ENCODE measurements around the gene IL18.
"Not testable (repeated sequence)": the region's sequence is repeated elsewhere in the genome, so short reads cannot be mapped to it uniquely, and the experiment has no call there.

IL18 gene

GRCh38 chr11:112163875-112164685 lies at the start of gene IL18:
Gene IL18, minus strand, starts transcription at chr11:112164094. Its CDS starts 9,041 bp downstream, at chr11:112155053.
- DNase-seq: no peak

- DNase-seq: no peak
These were observed 48.8 kb upstream of the IL18 start for GRCh38 chr11:112212710-112213109.

- no peak for DNase-seq
These were observed 48.4 kb upstream of the IL18 start for GRCh38 chr11:112212290-112212689.

- DNase-seq: no peak
These were observed 47.6 kb upstream of the IL18 start for GRCh38 chr11:112211536-112211935.

GRCh38 chr11:112210890-112211289 lies 47.0 kb upstream of the IL18 start:
- DNase-seq: no peak

- no peak for DNase-seq
These were observed 42.2 kb upstream of the IL18 start for GRCh38 chr11:112206071-112206470.

GRCh38 chr11:112200252-112200651 lies 36.4 kb upstream of the IL18 start:
- DNase-seq: no peak

GRCh38 chr11:112199101-112199500 lies 35.2 kb upstream of the IL18 start:
- DNase-seq: not testable (repeated sequence)

GRCh38 chr11:112196519-112197087 lies 32.7 kb upstream of the IL18 start:
- DNase-seq: no peak

GRCh38 chr11:112195951-112196351 lies 32.1 kb upstream of the IL18 start:
- no peak for DNase-seq

- DNase-seq: not testable (repeated sequence)
These were observed 31.2 kb upstream of the IL18 start for GRCh38 chr11:112195113-112195512.

GRCh38 chr11:112186304-112186703 lies 22.4 kb upstream of the IL18 start:
- no peak for DNase-seq

GRCh38 chr11:112185883-112186282 lies 22.0 kb upstream of the IL18 start:
- DNase-seq: no peak

- no peak for DNase-seq
These were observed 19.0 kb upstream of the IL18 start for GRCh38 chr11:112182867-112183266.

- DNase-seq: no peak
These were observed 15.7 kb upstream of the IL18 start for GRCh38 chr11:112179601-112180000.

GRCh38 chr11:112178936-112179335 lies 15.0 kb upstream of the IL18 start:
- no peak for DNase-seq

GRCh38 chr11:112178428-112178827 lies 14.5 kb upstream of the IL18 start:
- no peak for DNase-seq

- DNase-seq: no peak
These were observed 13.7 kb upstream of the IL18 start for GRCh38 chr11:112177589-112177988.

- no peak for DNase-seq
These were observed 12.2 kb upstream of the IL18 start for GRCh38 chr11:112176077-112176476.

GRCh38 chr11:112175599-112175952 lies 11.7 kb upstream of the IL18 start:
- no peak for DNase-seq

- peak; percentile 0 for DNase-seq
These were observed 11.1 kb upstream of the IL18 start, which contains the start of gene BCO2 for GRCh38 chr11:112174789-112175598. Gene BCO2, plus strand, starts transcription at chr11:112175512. Its CDS starts 90 bp downstream, at chr11:112175602.

- no peak for DNase-seq
These were observed 9.3 kb upstream of the IL18 start for GRCh38 chr11:112173152-112173551.

- no peak for DNase-seq
These were observed 8.6 kb upstream of the IL18 start for GRCh38 chr11:112172362-112172994.

Measured in stimulated activated naive CD4-positive, alpha-beta T cell treated with Interleukin-2 at 50 U/mL for 16 hours (primary cell).